Measurements from ENCODE around the gene EIF3J.

Gene EIF3J

GRCh38 chr15:44595656-44596510 is 58.9 kb downstream of the EIF3J start:
- FAIRE-seq = no peak

- no peak for FAIRE-seq
These were observed 59.6 kb downstream of the EIF3J start for GRCh38 chr15:44596511-44597010.

GRCh38 chr15:44598066-44598465 is 61.1 kb downstream of the EIF3J start:
- no peak for FAIRE-seq

GRCh38 chr15:44598892-44599291 is 61.9 kb downstream of the EIF3J start:
- FAIRE-seq = no peak

- no peak for FAIRE-seq
These were observed 66.2 kb downstream of the EIF3J start for GRCh38 chr15:44603126-44603525.

GRCh38 chr15:44606740-44607139 is 69.8 kb downstream of the EIF3J start:
- FAIRE-seq = no peak

Measured in colon (tissue), 2 donors.